Testis (tissue), 2 donors: ENCODE data around the gene CP.

Experiments
- POLR2A ChIP-seq: fragments of 450-650 bp; IDR thresholded peaks from one replicate; pipeline ENCODE4 v1.6.1; 2017; ENCODE audit warnings: antibody characterized with exemption, mild to moderate bottlenecking, moderate library complexity
- TF ChIP-seq, protein P1 (sequence below), 3 experiments: fragments of 450-650 bp in 2 of 3; fragments of 200-600 bp in 1 of 3; sonication (generic) in 1 of 3; IDR thresholded peaks; one replicate each; pipeline ENCODE4 v1.5.1; 2016 to 2019; ENCODE audit warnings: antibody characterized with exemption in 3 of 3, mild to moderate bottlenecking in 2 of 3, moderate library complexity in 1 of 3

GRCh38 chr3:149163066-149163465 is 58.6 kb downstream of the CP start:
- TF ChIP-seq, protein P1, sequence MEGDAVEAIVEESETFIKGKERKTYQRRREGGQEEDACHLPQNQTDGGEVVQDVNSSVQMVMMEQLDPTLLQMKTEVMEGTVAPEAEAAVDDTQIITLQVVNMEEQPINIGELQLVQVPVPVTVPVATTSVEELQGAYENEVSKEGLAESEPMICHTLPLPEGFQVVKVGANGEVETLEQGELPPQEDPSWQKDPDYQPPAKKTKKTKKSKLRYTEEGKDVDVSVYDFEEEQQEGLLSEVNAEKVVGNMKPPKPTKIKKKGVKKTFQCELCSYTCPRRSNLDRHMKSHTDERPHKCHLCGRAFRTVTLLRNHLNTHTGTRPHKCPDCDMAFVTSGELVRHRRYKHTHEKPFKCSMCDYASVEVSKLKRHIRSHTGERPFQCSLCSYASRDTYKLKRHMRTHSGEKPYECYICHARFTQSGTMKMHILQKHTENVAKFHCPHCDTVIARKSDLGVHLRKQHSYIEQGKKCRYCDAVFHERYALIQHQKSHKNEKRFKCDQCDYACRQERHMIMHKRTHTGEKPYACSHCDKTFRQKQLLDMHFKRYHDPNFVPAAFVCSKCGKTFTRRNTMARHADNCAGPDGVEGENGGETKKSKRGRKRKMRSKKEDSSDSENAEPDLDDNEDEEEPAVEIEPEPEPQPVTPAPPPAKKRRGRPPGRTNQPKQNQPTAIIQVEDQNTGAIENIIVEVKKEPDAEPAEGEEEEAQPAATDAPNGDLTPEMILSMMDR (IDR thresholded peaks at IDR 0.05), result no peak
- no peak for TF ChIP-seq POLR2A
